A172 (cell line): ENCODE data around the gene ACRV1. TPM values are rescaled to one million over a fixed set of nuclear protein-coding genes. Genes with fewer than 3 reads are reported as not detected.
"Not testable (repeated sequence)": the region's sequence is repeated elsewhere in the genome, so short reads cannot be mapped to it uniquely, and the experiment has no call there.

Source experiments
- DNase-seq: peaks from one replicate; pipeline ENCODE4 v3.0.0-alpha.2; 2015; ENCODE audit warnings: low spot score
- total RNA-seq: library from RNA; depleted of rRNA; stranded (reverse); fragments of >200 nt; shearing (Covaris generic); gene quantifications from 2 replicates; pipeline ENCODE4 v1.2.3, GENCODE V29; 2014; rRNA removed

The ACRV1 gene
- not detected in 2 replicates for total RNA-seq

- no peak for DNase-seq
These were observed at the start of gene ACRV1 for GRCh38 chr11:125680747-125681146. ACRV1 (minus strand) TSS chr11:125680847; CDS start chr11:125680780, 67 bp downstream.

- no peak for DNase-seq
These were observed 48.3 kb upstream of the ACRV1 start for GRCh38 chr11:125728969-125729368.

GRCh38 chr11:125724125-125724524 lies 43.5 kb upstream of the ACRV1 start:
- no peak for DNase-seq

- peak; percentile 35 for DNase-seq
These were observed 40.1 kb upstream of the ACRV1 start for GRCh38 chr11:125720781-125721180.

- not testable (repeated sequence) for DNase-seq
These were observed 24.0 kb upstream of the ACRV1 start for GRCh38 chr11:125704686-125705085.

GRCh38 chr11:125701858-125702621 lies 21.4 kb upstream of the ACRV1 start:
- no peak for DNase-seq

- no peak for DNase-seq
These were observed 20.5 kb upstream of the ACRV1 start for GRCh38 chr11:125701018-125701610.

GRCh38 chr11:125694951-125695350 lies 14.3 kb upstream of the ACRV1 start:
- no peak for DNase-seq

GRCh38 chr11:125692887-125693286 lies 12.2 kb upstream of the ACRV1 start:
- DNase-seq: no peak

GRCh38 chr11:125690006-125690405 lies 9.4 kb upstream of the ACRV1 start:
- DNase-seq: no peak

GRCh38 chr11:125689274-125689859 lies 8.7 kb upstream of the ACRV1 start:
- DNase-seq: no peak

GRCh38 chr11:125688632-125689031 lies 8.0 kb upstream of the ACRV1 start:
- no peak for DNase-seq

GRCh38 chr11:125688066-125688465 lies 7.4 kb upstream of the ACRV1 start:
- DNase-seq: no peak

GRCh38 chr11:125685228-125685627 lies 4.6 kb upstream of the ACRV1 start:
- DNase-seq: no peak

GRCh38 chr11:125679837-125680236 lies 810 bp downstream of the ACRV1 start:
- DNase-seq: no peak

GRCh38 chr11:125679397-125679796 lies 1.2 kb downstream of the ACRV1 start:
- DNase-seq: no peak

GRCh38 chr11:125675196-125675595 lies 5.5 kb downstream of the ACRV1 start:
- no peak for DNase-seq

- DNase-seq: no peak
These were observed 6.4 kb downstream of the ACRV1 start for GRCh38 chr11:125674210-125674609.

- DNase-seq: no peak
These were observed 9.1 kb downstream of the ACRV1 start for GRCh38 chr11:125671561-125671960.

- DNase-seq: no peak
These were observed 10.5 kb downstream of the ACRV1 start for GRCh38 chr11:125670172-125670571.

- DNase-seq: no peak
These were observed 13.5 kb downstream of the ACRV1 start for GRCh38 chr11:125667151-125667550.

- DNase-seq: no peak
These were observed 16.7 kb downstream of the ACRV1 start for GRCh38 chr11:125663910-125664309.

- no peak for DNase-seq
These were observed 18.0 kb downstream of the ACRV1 start for GRCh38 chr11:125662689-125663088.
